GM19467 (cell line): ENCODE data around the gene NEK8.
A peak's percentile ranks its signal among the peaks of the same experiment; 100 is the strongest.
"Not testable (repeated sequence)": the region's sequence is repeated elsewhere in the genome, so short reads cannot be mapped to it uniquely, and the experiment has no call there.

ENCODE experiments used
- ATAC-seq: cut with Tn5 transposase; IDR thresholded peaks from one replicate; pipeline ENCODE4 v1.9.1; 2021; ENCODE audit warnings: mild to moderate bottlenecking, moderate library complexity; ENCODE audit not compliant: unreplicated experiment

The NEK8 gene

GRCh38 chr17:28759256-28759865, 30.8 kb downstream of the NEK8 start:
- ATAC-seq, result no peak

DNA sequence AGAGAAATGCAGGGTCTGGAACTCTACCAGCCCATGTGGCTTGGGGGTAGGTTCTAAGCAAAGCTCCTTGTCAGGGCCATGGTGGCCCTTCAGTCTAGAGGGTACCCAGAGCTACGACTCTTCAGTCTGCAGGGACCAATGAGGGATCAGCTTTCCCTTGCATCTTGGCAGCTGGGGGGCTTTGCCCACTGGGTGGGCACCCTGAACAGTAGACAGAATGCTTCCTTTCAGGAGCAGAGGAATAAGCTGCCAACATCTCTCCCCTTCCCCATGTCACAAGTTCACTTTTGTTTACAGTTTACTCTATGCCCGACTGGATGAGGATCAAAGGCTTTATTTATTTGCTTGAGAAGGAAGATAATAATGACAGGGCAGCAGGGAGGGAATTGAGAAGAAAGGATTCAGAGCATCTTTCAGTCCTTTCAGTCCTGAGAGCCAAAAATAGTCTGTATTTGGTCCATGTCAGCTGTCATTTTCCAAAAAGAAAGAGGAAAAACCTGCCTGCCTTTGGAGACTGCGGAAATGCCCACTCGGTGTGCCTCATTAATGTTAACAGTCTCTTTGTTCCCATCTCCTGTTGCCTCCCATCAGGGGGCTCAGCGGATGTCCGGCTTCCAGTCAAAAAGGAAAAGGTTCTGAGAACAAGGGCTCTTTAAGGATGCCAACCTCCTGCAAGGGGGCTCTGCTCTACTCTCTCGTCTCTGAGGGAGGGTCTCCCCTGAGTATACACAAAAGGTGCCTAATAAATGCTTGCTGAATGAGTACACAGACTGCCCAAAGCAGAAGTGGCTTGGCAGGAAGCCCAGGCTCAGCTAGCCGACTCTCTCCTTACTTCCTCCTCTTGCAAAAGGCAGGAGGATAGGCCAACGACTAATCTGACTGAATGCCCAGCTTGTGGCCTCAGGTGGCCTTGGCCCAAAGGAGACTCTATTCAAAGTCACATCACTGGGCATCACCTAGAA, 32.3 kb downstream of the NEK8 start:
- no peak for ATAC-seq

- peak; percentile 49 for ATAC-seq
These were observed 34.7 kb downstream of the NEK8 start for GRCh38 chr17:28763137-28763799.

- ATAC-seq, result no peak
These were observed 35.2 kb downstream of the NEK8 start for GRCh38 chr17:28763804-28764266.

DNA sequence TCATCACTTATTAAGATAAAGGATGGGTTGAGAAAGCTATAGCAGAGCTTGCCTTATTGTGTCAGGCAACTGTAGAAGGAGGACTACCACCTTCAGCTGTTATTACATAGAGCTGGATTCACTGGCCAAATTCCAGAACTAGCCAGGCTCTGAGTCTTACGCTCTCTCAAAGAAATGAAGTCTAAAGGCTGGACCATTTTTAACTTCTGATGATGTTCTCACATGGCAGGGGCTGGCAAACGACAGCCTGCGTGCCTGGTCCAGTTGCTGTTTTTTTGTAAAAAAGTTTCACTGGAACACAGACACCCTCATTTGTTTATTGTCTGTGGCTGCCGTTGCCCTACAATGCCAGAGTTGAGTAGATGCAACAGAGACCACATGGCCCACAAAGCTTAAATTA, 36.5 kb downstream of the NEK8 start:
- no peak for ATAC-seq

GRCh38 chr17:28773736-28774135, 45.1 kb downstream of the NEK8 start:
- no peak for ATAC-seq

DNA sequence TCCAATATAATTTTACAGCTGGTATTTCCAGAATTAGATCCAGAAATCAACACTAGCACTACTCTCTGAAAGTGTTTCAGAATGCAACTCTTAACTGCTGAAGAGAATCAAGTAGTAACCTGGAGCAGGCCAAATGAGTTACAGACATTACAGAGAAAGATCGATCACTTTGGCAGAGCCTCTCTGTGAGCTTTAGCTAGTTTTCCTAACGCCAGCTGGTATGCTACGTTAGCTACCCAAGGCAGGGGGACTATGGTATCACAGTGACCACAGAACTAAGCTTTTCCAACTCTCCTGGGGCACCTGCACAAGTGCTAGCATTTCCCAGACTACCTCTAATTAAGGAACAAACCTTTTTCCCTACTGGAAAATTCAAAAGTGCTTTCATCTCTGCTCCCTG, 45.6 kb downstream of the NEK8 start:
- ATAC-seq, result no peak

GRCh38 chr17:28777178-28777577, 48.6 kb downstream of the NEK8 start:
- no peak for ATAC-seq

DNA sequence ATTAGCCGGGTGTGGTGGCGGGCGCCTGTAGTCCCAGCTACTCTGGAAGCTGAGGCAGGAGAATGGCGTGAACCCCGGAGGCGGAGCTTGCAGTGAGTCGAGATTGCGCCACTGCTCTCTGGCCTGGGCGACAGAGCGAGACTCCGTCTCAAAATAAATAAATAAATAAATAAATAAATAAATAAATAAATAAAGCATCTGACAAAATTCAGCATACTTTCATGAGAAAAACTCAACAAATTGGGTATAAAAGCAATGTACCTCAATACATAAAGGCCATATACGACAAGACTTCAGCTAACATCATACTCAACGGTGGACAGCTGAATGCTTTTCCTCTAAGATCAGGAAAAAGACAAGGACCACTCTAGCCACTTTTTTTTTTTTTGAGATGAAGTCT, 51.0 kb downstream of the NEK8 start:
- not testable (repeated sequence) for ATAC-seq

GRCh38 chr17:28783161-28783560, 54.6 kb downstream of the NEK8 start:
- no peak for ATAC-seq

GRCh38 chr17:28788100-28788499, 59.5 kb downstream of the NEK8 start:
- ATAC-seq, result no peak
